ENCODE measurements around the gene SPATA2.
A peak's percentile ranks its signal among the peaks of the same experiment; 100 is the strongest.

The SPATA2 gene

GRCh38 chr20:49894073-49894470 lies 21.3 kb downstream of the SPATA2 start:
- H3K4me1 ChIP-seq (ENCODE audit: insufficient read depth, low read length, severe bottlenecking): peaks cover 18% of the 10 kb centered on the region
- H3K9me3 ChIP-seq (ENCODE audit: low read length): 0 out of 2 replicates have a peak, but pooled peaks cover 4% of the 10 kb centered on the region
- peak overlapping the region; percentile 20; the same call in 1 of the 2 replicates for H3K4me2 ChIP-seq (ENCODE audit: low read length)
- H3K9me2 ChIP-seq (ENCODE audit: low read depth, low read length): no peaks in the 10 kb centered on the region
- TF ChIP-seq EZH2 (IDR thresholded peaks at IDR 0.05; ENCODE audit: borderline replicate concordance, low read length) (no peak), CTCF (IDR thresholded peaks at IDR 0.05; ENCODE audit: low read length) (no peak)
- no peak overlapping the region for H3K4me3 ChIP-seq (ENCODE audit: low read depth, low read length, poor library complexity, severe bottlenecking)
- no peaks in the 10 kb centered on the region for H3K79me2 ChIP-seq (ENCODE audit: insufficient read depth, low read length)
- no peak overlapping the region for H3K27ac ChIP-seq (ENCODE audit: low read depth, low read length, poor library complexity, severe bottlenecking)
- no peak overlapping the region for H3K9ac ChIP-seq (ENCODE audit: low read length)
- H2AFZ ChIP-seq (ENCODE audit: low read length): no peak overlapping the region
- no peaks in the 10 kb centered on the region for H3K27me3 ChIP-seq (ENCODE audit: insufficient read depth, low read length)
- no peaks in the 10 kb centered on the region for H4K20me1 ChIP-seq (ENCODE audit: insufficient read depth, low read length)
- no peaks in the 10 kb centered on the region for H3F3A ChIP-seq (ENCODE audit: insufficient read depth, low read length)
- H3K36me3 ChIP-seq (ENCODE audit: insufficient read depth, low read length): peaks cover 15% of the 10 kb centered on the region; the same call in 1 of the 2 replicates

- no peak overlapping the region; the same call in 1 of the 2 replicates for H3K4me2 ChIP-seq (ENCODE audit: low read length)
- no peaks in the 10 kb centered on the region for H4K20me1 ChIP-seq (ENCODE audit: insufficient read depth, low read length)
- H3K36me3 ChIP-seq (ENCODE audit: insufficient read depth, low read length): peaks cover 17% of the 10 kb centered on the region; the same call in 1 of the 2 replicates
These were observed 21.9 kb downstream of the SPATA2 start for GRCh38 chr20:49893242-49894072.

GRCh38 chr20:49892817-49893216 lies 22.5 kb downstream of the SPATA2 start:
- H3K4me2 ChIP-seq (ENCODE audit: low read length): no peak overlapping the region
- TF ChIP-seq CTCF (IDR thresholded peaks at IDR 0.05; ENCODE audit: low read length): no peak

More at GRCh38 chr20:49893242-49894072, 21.9 kb downstream of the SPATA2 start:
- H3K9ac ChIP-seq (ENCODE audit: low read length): no peak overlapping the region
- H3K4me1 ChIP-seq (ENCODE audit: insufficient read depth, low read length, severe bottlenecking): peaks cover 23% of the 10 kb centered on the region
- 0 out of 2 replicates have a peak, but pooled peaks cover 4% of the 10 kb centered on the region for H3K9me3 ChIP-seq (ENCODE audit: low read length)
- TF ChIP-seq EZH2 (IDR thresholded peaks at IDR 0.05; ENCODE audit: borderline replicate concordance, low read length): no peak
- TF ChIP-seq CTCF (IDR thresholded peaks at IDR 0.05; ENCODE audit: low read length): no peak
- H3K27ac ChIP-seq (ENCODE audit: low read depth, low read length, poor library complexity, severe bottlenecking): no peak overlapping the region
- no peaks in the 10 kb centered on the region for H3F3A ChIP-seq (ENCODE audit: insufficient read depth, low read length)
- no peaks in the 10 kb centered on the region for H3K27me3 ChIP-seq (ENCODE audit: insufficient read depth, low read length)
- no peaks in the 10 kb centered on the region for H3K79me2 ChIP-seq (ENCODE audit: insufficient read depth, low read length)
- no peak overlapping the region for H3K4me3 ChIP-seq (ENCODE audit: low read depth, low read length, poor library complexity, severe bottlenecking)
- H3K9me2 ChIP-seq (ENCODE audit: low read depth, low read length): no peaks in the 10 kb centered on the region
- no peak overlapping the region for H2AFZ ChIP-seq (ENCODE audit: low read length)

More at GRCh38 chr20:49892817-49893216, 22.5 kb downstream of the SPATA2 start:
- H3K27ac ChIP-seq (ENCODE audit: low read depth, low read length, poor library complexity, severe bottlenecking): no peak overlapping the region
- no peaks in the 10 kb centered on the region for H3F3A ChIP-seq (ENCODE audit: insufficient read depth, low read length)
- H3K4me1 ChIP-seq (ENCODE audit: insufficient read depth, low read length, severe bottlenecking): peaks cover 29% of the 10 kb centered on the region
- no peaks in the 10 kb centered on the region for H3K27me3 ChIP-seq (ENCODE audit: insufficient read depth, low read length)
- no peaks in the 10 kb centered on the region for H3K9me2 ChIP-seq (ENCODE audit: low read depth, low read length)
- no peak overlapping the region for H2AFZ ChIP-seq (ENCODE audit: low read length)
- H3K9ac ChIP-seq (ENCODE audit: low read length): no peak overlapping the region
- H3K36me3 ChIP-seq (ENCODE audit: insufficient read depth, low read length): peaks cover 23% of the 10 kb centered on the region; the same call in 1 of the 2 replicates
- H4K20me1 ChIP-seq (ENCODE audit: insufficient read depth, low read length): no peaks in the 10 kb centered on the region
- H3K79me2 ChIP-seq (ENCODE audit: insufficient read depth, low read length): no peaks in the 10 kb centered on the region
- H3K9me3 ChIP-seq (ENCODE audit: low read length): 0 out of 2 replicates have a peak, but pooled peaks cover 4% of the 10 kb centered on the region
- no peak overlapping the region for H3K4me3 ChIP-seq (ENCODE audit: low read depth, low read length, poor library complexity, severe bottlenecking)

Measured in OCI-LY1 (cell line).